WTC11 (cell line): ENCODE results near the gene EVA1A. TPM values are rescaled to one million over a fixed set of nuclear protein-coding genes. Genes with fewer than 3 reads are reported as not detected.

Experiments
- ATAC-seq: fragments of 200-7000 bp; cut with Tn5 transposase; 2 replicates; pipeline ENCODE4 v1.10.0; 2021; ENCODE audit warnings: mild to moderate bottlenecking, moderate library complexity
- CTCF ChIA-PET: fragments of 300-600 bp; sonication (Branson Sonifier 250); formaldehyde crosslinking; loops from one replicate; lab custom pipeline; 2021; ENCODE audit warnings: antibody characterized with exemption; lab: Charles Lee
- POLR2A ChIA-PET: fragments of 350-600 bp; sonication (Branson Sonifier 250); formaldehyde crosslinking; loops from one replicate; lab custom pipeline; 2021; ENCODE audit warnings: antibody characterized with exemption; lab: Charles Lee
- DNase-seq: peaks from one replicate; pipeline ENCODE4 v3.0.0; 2021; ENCODE audit warnings: low spot score
- H3K27ac Mint-ChIP-seq: 2 replicates; pipeline ENCODE4 v1.8.0; 2021; ENCODE audit warnings: mixed read lengths
- H3K27me3 Mint-ChIP-seq: 2 replicates; pipeline ENCODE4 v1.8.0; 2021; ENCODE audit warnings: low read depth, mild to moderate bottlenecking, moderate library complexity, mixed read lengths
- H3K36me3 Mint-ChIP-seq: 2 replicates; pipeline ENCODE4 v1.8.0; 2021; ENCODE audit warnings: mixed read lengths
- H3K4me1 Mint-ChIP-seq: 2 replicates; pipeline ENCODE4 v1.8.0; 2022; ENCODE audit warnings: mixed read lengths
- H3K4me3 Mint-ChIP-seq: 2 replicates; pipeline ENCODE4 v1.8.0; 2021; ENCODE audit warnings: mild to moderate bottlenecking, moderate library complexity, mixed read lengths
- H3K9me3 Mint-ChIP-seq: 2 replicates; pipeline ENCODE4 v1.8.0; 2021; ENCODE audit warnings: mixed read lengths
- ESRRA ChIP-seq: sonication (generic); formaldehyde crosslinking; IDR thresholded peaks from 2 replicates; pipeline ENCODE4 v1.8.1; 2022; ENCODE audit warnings: mild to moderate bottlenecking, missing genetic modification reagents, borderline replicate concordance
- ETV6 ChIP-seq: sonication (generic); formaldehyde crosslinking; IDR thresholded peaks from 2 replicates; pipeline ENCODE4 v1.8.1; 2022; ENCODE audit warnings: mild to moderate bottlenecking, missing genetic modification reagents
- HMGA2 ChIP-seq: fragments of 250-450 bp; sonication (Bioruptor Pico); IDR thresholded peaks from 2 replicates; pipeline ENCODE4 v1.4.0; 2021; ENCODE audit warnings: mild to moderate bottlenecking, moderate library complexity
- SMAD3 ChIP-seq: sonication (generic); formaldehyde crosslinking; IDR thresholded peaks from 2 replicates; pipeline ENCODE4 v1.8.0; 2022; ENCODE audit warnings: missing genetic modification reagents, mild to moderate bottlenecking, borderline replicate concordance
- TEAD1 ChIP-seq: sonication (generic); formaldehyde crosslinking; IDR thresholded peaks from 2 replicates; pipeline ENCODE4 v1.8.0; 2022; ENCODE audit warnings: mild to moderate bottlenecking, missing genetic modification reagents
- TP53 ChIP-seq: sonication (generic); formaldehyde crosslinking; IDR thresholded peaks from 2 replicates; pipeline ENCODE4 v1.8.1; 2023; ENCODE audit warnings: mild to moderate bottlenecking, missing genetic modification reagents
- ZNF263 ChIP-seq: sonication (generic); formaldehyde crosslinking; IDR thresholded peaks from 2 replicates; pipeline ENCODE4 v1.8.1; 2022; ENCODE audit warnings: low read depth, mild to moderate bottlenecking, moderate library complexity, missing genetic modification reagents
- ZNF423 ChIP-seq: fragments of 250-450 bp; sonication (Bioruptor Pico); IDR thresholded peaks from 2 replicates; pipeline ENCODE4 v2.1.2; 2022; ENCODE audit warnings: mild to moderate bottlenecking, moderate library complexity
- total RNA-seq: library from RNA; stranded (reverse); gene quantifications from 3 replicates; pipeline ENCODE4 v1.2.3, GENCODE V29; 2021
- TF ChIP-seq, protein P1 (sequence below): sonication (generic); formaldehyde crosslinking; IDR thresholded peaks from 2 replicates; pipeline ENCODE4 v1.8.1; 2022; ENCODE audit warnings: mild to moderate bottlenecking, missing genetic modification reagents, moderate library complexity, borderline replicate concordance
- TF ChIP-seq, protein P2 (sequence below): sonication (generic); formaldehyde crosslinking; IDR thresholded peaks from 2 replicates; pipeline ENCODE4 v1.8.0; 2023; ENCODE audit warnings: missing genetic modification reagents, mild to moderate bottlenecking, borderline replicate concordance
- TF ChIP-seq, protein P3 (sequence below): sonication (generic); formaldehyde crosslinking; IDR thresholded peaks from 2 replicates; pipeline ENCODE4 v1.8.1; 2022; ENCODE audit warnings: low read depth, mild to moderate bottlenecking, moderate library complexity, missing genetic modification reagents, borderline replicate concordance
- TF ChIP-seq, protein P4 (sequence below): sonication (generic); formaldehyde crosslinking; IDR thresholded peaks from 2 replicates; pipeline ENCODE4 v1.8.0; 2023; ENCODE audit warnings: mild to moderate bottlenecking, missing genetic modification reagents
- TF ChIP-seq, protein P5 (sequence below): sonication (generic); formaldehyde crosslinking; IDR thresholded peaks from 2 replicates; pipeline ENCODE4 v1.8.0; 2022; ENCODE audit warnings: missing genetic modification reagents
- TF ChIP-seq, protein P6 (sequence below): fragments of 250-450 bp; sonication (Bioruptor Pico); IDR thresholded peaks from 2 replicates; pipeline ENCODE4 v1.9.0; 2021; ENCODE audit warnings: moderate library complexity, mild to moderate bottlenecking, inconsistent platforms, borderline replicate concordance
- TF ChIP-seq, protein P7 (sequence below): sonication (generic); formaldehyde crosslinking; IDR thresholded peaks from 2 replicates; pipeline ENCODE4 v1.8.1; 2023; ENCODE audit warnings: mild to moderate bottlenecking, moderate library complexity, missing genetic modification reagents
- TF ChIP-seq, protein P8 (sequence below): sonication (generic); formaldehyde crosslinking; IDR thresholded peaks from 2 replicates; pipeline ENCODE4 v1.8.0; 2022; ENCODE audit warnings: mild to moderate bottlenecking, missing genetic modification reagents

EVA1A gene
- total RNA-seq, 1 experiment from 2014 or later, result 4.1 TPM

DNA sequence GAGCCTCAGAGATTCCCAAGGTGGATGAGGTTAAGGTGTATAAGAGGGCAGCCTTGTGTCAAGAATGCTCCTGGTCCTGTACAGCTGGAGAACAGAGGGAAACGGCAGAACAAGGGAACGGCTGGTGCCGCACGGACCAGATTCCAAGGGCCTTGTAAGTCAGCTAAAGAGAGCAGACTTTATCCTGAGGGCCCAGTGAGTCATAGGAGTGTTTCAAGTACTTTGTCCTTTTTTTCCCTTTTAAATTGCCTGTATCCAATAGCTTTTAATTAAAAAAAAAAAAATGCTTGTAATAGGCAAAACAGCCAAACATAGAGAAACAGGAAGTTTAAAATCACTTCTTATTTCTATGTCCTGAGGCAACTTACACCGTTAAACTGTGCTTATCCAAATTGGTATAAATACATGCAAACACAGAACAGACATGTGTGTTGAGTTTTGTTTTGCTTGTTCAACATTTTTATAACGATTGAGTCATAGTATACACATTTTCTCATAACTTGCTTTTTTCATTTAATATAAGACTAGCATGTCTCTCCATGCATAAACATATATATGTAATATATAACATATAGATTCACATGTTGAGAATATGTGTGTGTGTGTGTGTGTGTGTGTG is 42.1 kb upstream of the EVA1A start (continued):
- TF ChIP-seq, protein P1, sequence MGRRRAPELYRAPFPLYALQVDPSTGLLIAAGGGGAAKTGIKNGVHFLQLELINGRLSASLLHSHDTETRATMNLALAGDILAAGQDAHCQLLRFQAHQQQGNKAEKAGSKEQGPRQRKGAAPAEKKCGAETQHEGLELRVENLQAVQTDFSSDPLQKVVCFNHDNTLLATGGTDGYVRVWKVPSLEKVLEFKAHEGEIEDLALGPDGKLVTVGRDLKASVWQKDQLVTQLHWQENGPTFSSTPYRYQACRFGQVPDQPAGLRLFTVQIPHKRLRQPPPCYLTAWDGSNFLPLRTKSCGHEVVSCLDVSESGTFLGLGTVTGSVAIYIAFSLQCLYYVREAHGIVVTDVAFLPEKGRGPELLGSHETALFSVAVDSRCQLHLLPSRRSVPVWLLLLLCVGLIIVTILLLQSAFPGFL, result no peak

DNA sequence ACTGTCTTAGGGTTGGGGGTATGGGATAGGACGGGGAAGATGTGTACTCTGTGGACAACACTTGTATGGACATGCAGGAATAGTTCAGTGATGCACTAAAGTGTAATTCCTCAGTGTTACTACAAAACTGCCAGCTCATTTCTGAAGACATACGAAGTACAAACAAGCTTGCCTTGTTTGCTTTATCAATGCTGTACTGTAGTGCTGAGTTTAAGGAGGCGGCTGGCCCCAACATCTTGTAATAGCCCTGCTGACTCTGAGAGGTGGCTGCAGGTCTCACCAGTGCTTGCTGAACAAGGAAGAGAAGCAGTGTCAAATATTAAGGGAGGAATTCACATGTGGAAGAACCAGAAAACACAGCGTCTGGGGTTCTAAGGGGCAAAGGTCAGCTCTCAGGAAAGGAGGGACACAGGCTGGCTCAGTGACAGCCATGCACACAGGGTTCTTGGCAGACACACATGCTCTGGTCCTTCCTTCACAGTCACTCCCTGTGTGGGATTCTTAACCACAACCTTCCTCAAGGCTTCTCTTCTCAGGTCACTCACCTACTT is 39.8 kb upstream of the EVA1A start:
- ChIA-PET POLR2A (no interaction called here), CTCF (interaction anchor here (1.4 kb wide), 1 partner anchor 8 kb away, joined by 3 read pairs; no protein-coding TSS in a partner anchor)
- no peak overlapping the region for H3K4me3 Mint-ChIP-seq
- no peak for DNase-seq
- no peaks in the 10 kb centered on the region for H3K36me3 Mint-ChIP-seq
- no peaks in the 10 kb centered on the region for H3K4me1 Mint-ChIP-seq
- ATAC-seq, result no peak
- no peaks in the 10 kb centered on the region for H3K27me3 Mint-ChIP-seq
- TF ChIP-seq TEAD1 (CRISPR knock-in tag) (no peak), ZNF263 (CRISPR knock-in tag) (no peak), HMGA2 (CRISPR knock-in tag) (no peak), ETV6 (CRISPR knock-in tag) (no peak), ESRRA (CRISPR knock-in tag) (no peak), ZNF423 (CRISPR knock-in tag) (no peak), SMAD3 (CRISPR knock-in tag) (no peak), TP53 (no peak)
- TF ChIP-seq, protein P2, sequence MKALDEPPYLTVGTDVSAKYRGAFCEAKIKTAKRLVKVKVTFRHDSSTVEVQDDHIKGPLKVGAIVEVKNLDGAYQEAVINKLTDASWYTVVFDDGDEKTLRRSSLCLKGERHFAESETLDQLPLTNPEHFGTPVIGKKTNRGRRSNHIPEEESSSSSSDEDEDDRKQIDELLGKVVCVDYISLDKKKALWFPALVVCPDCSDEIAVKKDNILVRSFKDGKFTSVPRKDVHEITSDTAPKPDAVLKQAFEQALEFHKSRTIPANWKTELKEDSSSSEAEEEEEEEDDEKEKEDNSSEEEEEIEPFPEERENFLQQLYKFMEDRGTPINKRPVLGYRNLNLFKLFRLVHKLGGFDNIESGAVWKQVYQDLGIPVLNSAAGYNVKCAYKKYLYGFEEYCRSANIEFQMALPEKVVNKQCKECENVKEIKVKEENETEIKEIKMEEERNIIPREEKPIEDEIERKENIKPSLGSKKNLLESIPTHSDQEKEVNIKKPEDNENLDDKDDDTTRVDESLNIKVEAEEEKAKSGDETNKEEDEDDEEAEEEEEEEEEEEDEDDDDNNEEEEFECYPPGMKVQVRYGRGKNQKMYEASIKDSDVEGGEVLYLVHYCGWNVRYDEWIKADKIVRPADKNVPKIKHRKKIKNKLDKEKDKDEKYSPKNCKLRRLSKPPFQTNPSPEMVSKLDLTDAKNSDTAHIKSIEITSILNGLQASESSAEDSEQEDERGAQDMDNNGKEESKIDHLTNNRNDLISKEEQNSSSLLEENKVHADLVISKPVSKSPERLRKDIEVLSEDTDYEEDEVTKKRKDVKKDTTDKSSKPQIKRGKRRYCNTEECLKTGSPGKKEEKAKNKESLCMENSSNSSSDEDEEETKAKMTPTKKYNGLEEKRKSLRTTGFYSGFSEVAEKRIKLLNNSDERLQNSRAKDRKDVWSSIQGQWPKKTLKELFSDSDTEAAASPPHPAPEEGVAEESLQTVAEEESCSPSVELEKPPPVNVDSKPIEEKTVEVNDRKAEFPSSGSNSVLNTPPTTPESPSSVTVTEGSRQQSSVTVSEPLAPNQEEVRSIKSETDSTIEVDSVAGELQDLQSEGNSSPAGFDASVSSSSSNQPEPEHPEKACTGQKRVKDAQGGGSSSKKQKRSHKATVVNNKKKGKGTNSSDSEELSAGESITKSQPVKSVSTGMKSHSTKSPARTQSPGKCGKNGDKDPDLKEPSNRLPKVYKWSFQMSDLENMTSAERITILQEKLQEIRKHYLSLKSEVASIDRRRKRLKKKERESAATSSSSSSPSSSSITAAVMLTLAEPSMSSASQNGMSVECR (CRISPR knock-in tag), result no peak
- TF ChIP-seq, protein P3, sequence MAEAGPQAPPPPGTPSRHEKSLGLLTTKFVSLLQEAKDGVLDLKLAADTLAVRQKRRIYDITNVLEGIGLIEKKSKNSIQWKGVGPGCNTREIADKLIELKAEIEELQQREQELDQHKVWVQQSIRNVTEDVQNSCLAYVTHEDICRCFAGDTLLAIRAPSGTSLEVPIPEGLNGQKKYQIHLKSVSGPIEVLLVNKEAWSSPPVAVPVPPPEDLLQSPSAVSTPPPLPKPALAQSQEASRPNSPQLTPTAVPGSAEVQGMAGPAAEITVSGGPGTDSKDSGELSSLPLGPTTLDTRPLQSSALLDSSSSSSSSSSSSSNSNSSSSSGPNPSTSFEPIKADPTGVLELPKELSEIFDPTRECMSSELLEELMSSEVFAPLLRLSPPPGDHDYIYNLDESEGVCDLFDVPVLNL (CRISPR knock-in tag), result no peak
- TF ChIP-seq, protein P4, sequence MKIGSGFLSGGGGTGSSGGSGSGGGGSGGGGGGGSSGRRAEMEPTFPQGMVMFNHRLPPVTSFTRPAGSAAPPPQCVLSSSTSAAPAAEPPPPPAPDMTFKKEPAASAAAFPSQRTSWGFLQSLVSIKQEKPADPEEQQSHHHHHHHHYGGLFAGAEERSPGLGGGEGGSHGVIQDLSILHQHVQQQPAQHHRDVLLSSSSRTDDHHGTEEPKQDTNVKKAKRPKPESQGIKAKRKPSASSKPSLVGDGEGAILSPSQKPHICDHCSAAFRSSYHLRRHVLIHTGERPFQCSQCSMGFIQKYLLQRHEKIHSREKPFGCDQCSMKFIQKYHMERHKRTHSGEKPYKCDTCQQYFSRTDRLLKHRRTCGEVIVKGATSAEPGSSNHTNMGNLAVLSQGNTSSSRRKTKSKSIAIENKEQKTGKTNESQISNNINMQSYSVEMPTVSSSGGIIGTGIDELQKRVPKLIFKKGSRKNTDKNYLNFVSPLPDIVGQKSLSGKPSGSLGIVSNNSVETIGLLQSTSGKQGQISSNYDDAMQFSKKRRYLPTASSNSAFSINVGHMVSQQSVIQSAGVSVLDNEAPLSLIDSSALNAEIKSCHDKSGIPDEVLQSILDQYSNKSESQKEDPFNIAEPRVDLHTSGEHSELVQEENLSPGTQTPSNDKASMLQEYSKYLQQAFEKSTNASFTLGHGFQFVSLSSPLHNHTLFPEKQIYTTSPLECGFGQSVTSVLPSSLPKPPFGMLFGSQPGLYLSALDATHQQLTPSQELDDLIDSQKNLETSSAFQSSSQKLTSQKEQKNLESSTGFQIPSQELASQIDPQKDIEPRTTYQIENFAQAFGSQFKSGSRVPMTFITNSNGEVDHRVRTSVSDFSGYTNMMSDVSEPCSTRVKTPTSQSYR (CRISPR knock-in tag), result no peak
- TF ChIP-seq, protein P5, sequence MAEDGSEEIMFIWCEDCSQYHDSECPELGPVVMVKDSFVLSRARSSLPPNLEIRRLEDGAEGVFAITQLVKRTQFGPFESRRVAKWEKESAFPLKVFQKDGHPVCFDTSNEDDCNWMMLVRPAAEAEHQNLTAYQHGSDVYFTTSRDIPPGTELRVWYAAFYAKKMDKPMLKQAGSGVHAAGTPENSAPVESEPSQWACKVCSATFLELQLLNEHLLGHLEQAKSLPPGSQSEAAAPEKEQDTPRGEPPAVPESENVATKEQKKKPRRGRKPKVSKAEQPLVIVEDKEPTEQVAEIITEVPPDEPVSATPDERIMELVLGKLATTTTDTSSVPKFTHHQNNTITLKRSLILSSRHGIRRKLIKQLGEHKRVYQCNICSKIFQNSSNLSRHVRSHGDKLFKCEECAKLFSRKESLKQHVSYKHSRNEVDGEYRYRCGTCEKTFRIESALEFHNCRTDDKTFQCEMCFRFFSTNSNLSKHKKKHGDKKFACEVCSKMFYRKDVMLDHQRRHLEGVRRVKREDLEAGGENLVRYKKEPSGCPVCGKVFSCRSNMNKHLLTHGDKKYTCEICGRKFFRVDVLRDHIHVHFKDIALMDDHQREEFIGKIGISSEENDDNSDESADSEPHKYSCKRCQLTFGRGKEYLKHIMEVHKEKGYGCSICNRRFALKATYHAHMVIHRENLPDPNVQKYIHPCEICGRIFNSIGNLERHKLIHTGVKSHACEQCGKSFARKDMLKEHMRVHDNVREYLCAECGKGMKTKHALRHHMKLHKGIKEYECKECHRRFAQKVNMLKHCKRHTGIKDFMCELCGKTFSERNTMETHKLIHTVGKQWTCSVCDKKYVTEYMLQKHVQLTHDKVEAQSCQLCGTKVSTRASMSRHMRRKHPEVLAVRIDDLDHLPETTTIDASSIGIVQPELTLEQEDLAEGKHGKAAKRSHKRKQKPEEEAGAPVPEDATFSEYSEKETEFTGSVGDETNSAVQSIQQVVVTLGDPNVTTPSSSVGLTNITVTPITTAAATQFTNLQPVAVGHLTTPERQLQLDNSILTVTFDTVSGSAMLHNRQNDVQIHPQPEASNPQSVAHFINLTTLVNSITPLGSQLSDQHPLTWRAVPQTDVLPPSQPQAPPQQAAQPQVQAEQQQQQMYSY (CRISPR knock-in tag), result no peak
- TF ChIP-seq, protein P6, sequence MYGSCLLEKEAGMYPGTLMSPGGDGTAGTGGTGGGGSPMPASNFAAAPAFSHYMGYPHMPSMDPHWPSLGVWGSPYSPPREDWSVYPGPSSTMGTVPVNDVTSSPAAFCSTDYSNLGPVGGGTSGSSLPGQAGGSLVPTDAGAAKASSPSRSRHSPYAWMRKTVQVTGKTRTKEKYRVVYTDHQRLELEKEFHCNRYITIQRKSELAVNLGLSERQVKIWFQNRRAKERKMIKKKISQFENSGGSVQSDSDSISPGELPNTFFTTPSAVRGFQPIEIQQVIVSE, result no peak
- TF ChIP-seq, protein P7, sequence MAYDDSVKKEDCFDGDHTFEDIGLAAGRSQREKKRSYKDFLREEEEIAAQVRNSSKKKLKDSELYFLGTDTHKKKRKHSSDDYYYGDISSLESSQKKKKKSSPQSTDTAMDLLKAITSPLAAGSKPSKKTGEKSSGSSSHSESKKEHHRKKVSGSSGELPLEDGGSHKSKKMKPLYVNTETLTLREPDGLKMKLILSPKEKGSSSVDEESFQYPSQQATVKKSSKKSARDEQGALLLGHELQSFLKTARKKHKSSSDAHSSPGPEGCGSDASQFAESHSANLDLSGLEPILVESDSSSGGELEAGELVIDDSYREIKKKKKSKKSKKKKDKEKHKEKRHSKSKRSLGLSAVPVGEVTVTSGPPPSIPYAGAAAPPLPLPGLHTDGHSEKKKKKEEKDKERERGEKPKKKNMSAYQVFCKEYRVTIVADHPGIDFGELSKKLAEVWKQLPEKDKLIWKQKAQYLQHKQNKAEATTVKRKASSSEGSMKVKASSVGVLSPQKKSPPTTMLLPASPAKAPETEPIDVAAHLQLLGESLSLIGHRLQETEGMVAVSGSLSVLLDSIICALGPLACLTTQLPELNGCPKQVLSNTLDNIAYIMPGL (CRISPR knock-in tag), result no peak
- TF ChIP-seq, protein P8, sequence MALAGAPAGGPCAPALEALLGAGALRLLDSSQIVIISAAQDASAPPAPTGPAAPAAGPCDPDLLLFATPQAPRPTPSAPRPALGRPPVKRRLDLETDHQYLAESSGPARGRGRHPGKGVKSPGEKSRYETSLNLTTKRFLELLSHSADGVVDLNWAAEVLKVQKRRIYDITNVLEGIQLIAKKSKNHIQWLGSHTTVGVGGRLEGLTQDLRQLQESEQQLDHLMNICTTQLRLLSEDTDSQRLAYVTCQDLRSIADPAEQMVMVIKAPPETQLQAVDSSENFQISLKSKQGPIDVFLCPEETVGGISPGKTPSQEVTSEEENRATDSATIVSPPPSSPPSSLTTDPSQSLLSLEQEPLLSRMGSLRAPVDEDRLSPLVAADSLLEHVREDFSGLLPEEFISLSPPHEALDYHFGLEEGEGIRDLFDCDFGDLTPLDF (CRISPR knock-in tag), result no peak
- H3K27ac Mint-ChIP-seq, result no peak overlapping the region
- peaks cover 5% of the 10 kb centered on the region; the same call in 1 of the 2 replicates for H3K9me3 Mint-ChIP-seq
